T-helper 2 cell treated with Interferon-gamma antibody and Interleukin-4, amounts not matched to agents 5 μg/mL and 100 μg/mL, for 36 hours (primary cell): ENCODE data around the gene EPHA10.

ENCODE experiments used
- DNase-seq: peaks from one replicate; pipeline ENCODE4 v3.0.0; 2021; ENCODE audit warnings: low spot score
- H3K27ac Mint-ChIP-seq: one replicate; pipeline ENCODE4 v1.8.0; 2021; ENCODE audit warnings: mild to moderate bottlenecking, mixed read lengths
- H3K27me3 Mint-ChIP-seq: one replicate; pipeline ENCODE4 v1.8.0; 2021; ENCODE audit warnings: low read depth, mixed read lengths
- H3K36me3 Mint-ChIP-seq: one replicate; pipeline ENCODE4 v1.8.0; 2021; ENCODE audit warnings: low read depth, mixed read lengths
- H3K4me1 Mint-ChIP-seq: one replicate; pipeline ENCODE4 v1.8.0; 2021; ENCODE audit warnings: low read depth, mixed read lengths
- H3K4me3 Mint-ChIP-seq: one replicate; pipeline ENCODE4 v1.8.0; 2022; ENCODE audit warnings: mild to moderate bottlenecking, moderate library complexity, mixed read lengths
- H3K9me3 Mint-ChIP-seq: one replicate; pipeline ENCODE4 v1.8.0; 2021; ENCODE audit warnings: mixed read lengths

The EPHA10 gene

DNA sequence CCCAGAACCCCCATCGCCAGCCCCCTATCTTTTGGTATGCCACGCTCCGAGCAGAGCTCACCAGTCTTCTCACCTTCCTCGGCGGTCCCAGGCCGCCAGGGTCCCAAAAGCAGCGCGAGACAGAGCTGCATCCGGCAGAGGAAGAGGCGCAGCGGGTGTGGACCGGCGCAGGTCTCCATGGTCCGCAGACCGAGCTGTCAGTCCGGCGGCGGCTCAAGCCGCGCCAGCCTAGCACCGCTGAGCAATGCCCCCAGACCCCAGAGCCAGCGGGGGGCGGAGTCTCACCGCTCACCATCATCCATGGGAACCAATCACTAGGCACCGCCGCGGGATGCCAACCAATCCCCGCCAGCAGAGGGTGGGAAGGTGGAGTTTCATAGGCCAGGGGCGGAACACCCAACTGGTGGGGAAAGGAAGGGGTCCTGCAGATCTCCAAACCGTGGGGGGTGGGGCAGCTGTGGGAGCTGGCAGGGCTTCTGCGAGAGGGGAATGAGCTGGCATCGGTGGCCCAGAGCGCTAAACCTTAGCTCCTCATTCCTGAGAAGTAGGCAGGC is at the start of gene EPHA10:
Gene EPHA10, minus strand, starts transcription at position 233 of the 554 bp plus-strand sequence. Its CDS starts 54 bp downstream, at position 179.
- Mint-ChIP-seq H3K9me3 (no peaks in the 10 kb centered on the region), H3K27me3 (peaks cover 55% of the 10 kb centered on the region), H3K4me3 (no peak within 1 kb of the TSS), H3K27ac (no peak within 1 kb of the TSS), H3K4me1 (peaks cover 4% of the 10 kb centered on the region), H3K36me3 (no peaks in the 10 kb centered on the region)
- no peak for DNase-seq

- DNase-seq = no peak
Measured at GRCh38 chr1:37814252-37814651, 49.3 kb upstream of the EPHA10 start.

GRCh38 chr1:37813529-37814145 is 48.7 kb upstream of the EPHA10 start:
- no peak for DNase-seq
- no peak overlapping the region for H3K27ac Mint-ChIP-seq
- H3K4me3 Mint-ChIP-seq = no peak overlapping the region

More at GRCh38 chr1:37814252-37814651, 49.3 kb upstream of the EPHA10 start:
- no peak overlapping the region for H3K4me3 Mint-ChIP-seq
- peaks cover 18% of the 10 kb centered on the region for H3K36me3 Mint-ChIP-seq
- H3K9me3 Mint-ChIP-seq = no peaks in the 10 kb centered on the region
- H3K27ac Mint-ChIP-seq = no peak overlapping the region
- peaks cover 9% of the 10 kb centered on the region for H3K4me1 Mint-ChIP-seq
- no peaks in the 10 kb centered on the region for H3K27me3 Mint-ChIP-seq

GRCh38 chr1:37811027-37811655 is 46.2 kb upstream of the EPHA10 start:
- Mint-ChIP-seq H3K4me1 (peaks cover 21% of the 10 kb centered on the region), H3K27me3 (no peaks in the 10 kb centered on the region), H3K36me3 (peaks cover 20% of the 10 kb centered on the region), H3K9me3 (no peaks in the 10 kb centered on the region), H3K4me3 (no peak overlapping the region), H3K27ac (no peak overlapping the region)
- peak; percentile 60 for DNase-seq

More at GRCh38 chr1:37813529-37814145, 48.7 kb upstream of the EPHA10 start:
- peaks cover 14% of the 10 kb centered on the region for H3K4me1 Mint-ChIP-seq
- no peaks in the 10 kb centered on the region for H3K27me3 Mint-ChIP-seq
- H3K36me3 Mint-ChIP-seq = peaks cover 16% of the 10 kb centered on the region
- H3K9me3 Mint-ChIP-seq = no peaks in the 10 kb centered on the region

- H3K9me3 Mint-ChIP-seq = no peaks in the 10 kb centered on the region
- no peak overlapping the region for H3K27ac Mint-ChIP-seq
- no peaks in the 10 kb centered on the region for H3K27me3 Mint-ChIP-seq
- H3K4me3 Mint-ChIP-seq = no peak overlapping the region
- H3K36me3 Mint-ChIP-seq = peaks cover 27% of the 10 kb centered on the region
- peaks cover 22% of the 10 kb centered on the region for H3K4me1 Mint-ChIP-seq
- DNase-seq = no peak
Measured at GRCh38 chr1:37809942-37810341, 45.0 kb upstream of the EPHA10 start.

DNA sequence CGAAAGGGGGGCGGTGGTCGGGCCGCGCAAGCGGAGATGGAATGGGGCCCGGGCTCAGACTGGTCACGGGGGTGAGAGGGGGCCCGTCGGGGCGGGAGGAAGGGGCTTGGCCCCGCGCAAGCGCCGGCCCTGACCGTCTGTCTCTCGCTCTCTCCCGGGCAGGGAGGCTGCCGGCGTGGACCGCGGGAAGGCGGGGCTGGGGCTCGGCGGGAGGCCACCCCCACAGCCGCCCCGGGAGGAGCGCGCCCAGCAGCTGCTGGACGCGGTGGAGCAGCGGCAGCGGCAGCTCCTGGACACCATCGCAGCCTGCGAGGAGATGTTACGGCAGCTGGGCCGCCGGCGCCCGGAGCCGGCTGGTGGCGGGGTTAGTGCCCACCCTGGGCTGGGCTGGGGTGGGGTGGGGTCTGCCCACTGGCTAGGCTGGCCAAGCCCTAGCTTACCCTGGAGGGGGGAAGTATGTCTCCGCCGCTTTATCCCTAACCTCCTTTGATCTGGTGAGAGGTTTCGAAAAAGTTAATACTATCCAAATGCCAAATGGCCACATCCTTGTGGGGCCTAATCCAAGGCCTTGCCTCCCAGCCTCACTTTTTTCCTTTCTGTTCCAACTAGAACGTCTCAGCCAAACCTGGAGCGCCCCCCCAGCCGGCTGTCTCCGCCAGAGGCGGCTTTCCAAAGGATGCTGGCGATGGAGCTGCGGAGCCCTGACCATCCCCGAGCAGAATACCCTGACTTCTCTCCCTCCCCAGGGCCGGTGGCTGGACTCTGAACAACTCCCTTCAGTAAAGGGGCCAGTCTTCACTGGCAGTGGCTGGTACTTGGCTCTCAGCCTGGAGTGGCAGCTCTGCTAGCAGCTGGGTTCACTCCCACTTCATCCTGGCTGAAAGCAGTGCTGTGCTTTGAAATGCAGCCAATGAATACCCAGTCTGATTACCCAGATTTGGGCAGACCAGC is 43.7 kb upstream of the EPHA10 start:
- H3K27ac Mint-ChIP-seq = peak overlapping the region; percentile 97
- peak; percentile 61 for DNase-seq
- no peaks in the 10 kb centered on the region for H3K27me3 Mint-ChIP-seq
- peaks cover 22% of the 10 kb centered on the region for H3K4me1 Mint-ChIP-seq
- no peaks in the 10 kb centered on the region for H3K9me3 Mint-ChIP-seq
- peaks cover 34% of the 10 kb centered on the region for H3K36me3 Mint-ChIP-seq
- peak overlapping the region; percentile 94 for H3K4me3 Mint-ChIP-seq

DNA sequence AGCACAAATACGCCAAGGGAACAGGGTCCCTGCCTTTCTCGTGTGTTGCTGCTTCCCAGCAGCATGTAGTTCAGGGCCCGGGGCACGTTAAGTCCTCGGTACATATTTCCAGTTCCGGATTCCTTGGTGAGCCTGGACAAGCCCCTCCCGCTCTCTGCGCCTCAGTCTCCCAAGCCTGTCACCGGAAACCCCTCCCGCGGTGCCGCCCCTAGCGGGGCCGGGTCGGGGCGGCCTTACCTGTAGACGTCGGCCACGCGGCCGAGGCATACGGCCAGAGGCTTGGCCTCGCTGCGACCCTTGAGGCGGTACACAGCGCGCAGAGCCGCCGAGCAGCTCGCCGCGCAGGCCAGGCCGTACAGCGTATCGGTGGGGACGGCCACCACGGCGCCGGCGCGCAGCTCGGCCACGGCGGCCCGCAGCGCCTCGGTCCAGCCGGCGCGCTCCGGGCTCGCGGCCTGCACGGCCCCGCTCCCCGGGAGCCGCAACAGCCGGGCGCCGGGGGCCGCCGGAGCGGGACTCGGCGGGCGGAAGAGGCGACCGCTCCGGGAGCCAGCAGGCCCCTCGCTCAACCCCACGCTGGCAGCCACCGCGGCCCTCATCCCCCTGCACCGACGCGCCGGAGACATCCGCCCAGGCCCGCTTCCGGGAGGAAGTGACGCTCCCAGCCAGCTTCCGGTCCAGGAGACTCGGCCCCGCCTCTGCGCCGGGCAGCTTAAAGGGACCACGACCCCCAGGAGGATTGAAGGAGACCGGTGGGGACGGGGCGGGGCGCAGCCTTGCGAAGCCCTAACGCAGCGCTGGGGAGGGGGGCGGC is 42.8 kb upstream of the EPHA10 start, which contains the start of the genes C1orf122 and YRDC:
Gene C1orf122, plus strand, starts transcription at position 236 of the 814 bp plus-strand sequence. CDS start 615 bp downstream, outside the sequence.
Gene YRDC, minus strand, starts transcription at position 654 of the 814 bp plus-strand sequence. Its CDS starts 28 bp downstream, at position 626.
- Mint-ChIP-seq H3K4me1 (peaks cover 22% of the 10 kb centered on the region), H3K36me3 (peaks cover 39% of the 10 kb centered on the region)

GRCh38 chr1:37807220-37807554 is 42.3 kb upstream of the EPHA10 start:
- Mint-ChIP-seq H3K27ac (peak overlapping the region; percentile 75), H3K9me3 (no peaks in the 10 kb centered on the region), H3K4me1 (peaks cover 22% of the 10 kb centered on the region), H3K27me3 (no peaks in the 10 kb centered on the region), H3K36me3 (peaks cover 45% of the 10 kb centered on the region), H3K4me3 (peak overlapping the region; percentile 87)
- DNase-seq = no peak

More for the DNA sequence above, 42.8 kb upstream of the EPHA10 start, which contains the start of the genes C1orf122 and YRDC:
- no peaks in the 10 kb centered on the region for H3K9me3 Mint-ChIP-seq
- H3K27me3 Mint-ChIP-seq = no peaks in the 10 kb centered on the region
- peak; percentile 93 for DNase-seq
- H3K4me3 Mint-ChIP-seq = peak within 1 kb of the TSS; percentile 94
- peak within 1 kb of the TSS; percentile 97 for H3K27ac Mint-ChIP-seq

DNA sequence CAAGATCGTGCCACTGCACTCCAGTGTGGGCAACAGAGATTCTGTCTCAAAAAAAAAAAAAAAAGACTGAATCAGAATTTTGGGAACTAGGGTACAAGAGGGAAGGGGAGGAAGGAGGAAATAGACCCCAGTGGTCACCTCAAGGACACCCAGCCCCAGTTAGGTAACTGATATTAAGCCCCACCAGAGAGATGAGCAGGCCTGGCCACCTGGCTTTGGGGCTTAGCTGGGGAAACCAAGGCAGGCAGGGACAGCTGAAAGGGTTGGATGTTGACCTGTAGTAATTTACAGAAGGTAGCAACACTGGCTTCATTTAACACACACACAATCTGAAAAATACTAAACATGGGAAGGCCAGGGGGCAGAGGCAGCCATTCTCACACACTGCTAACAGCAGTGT is 37.5 kb upstream of the EPHA10 start:
- no peak for DNase-seq
- peaks cover 49% of the 10 kb centered on the region for H3K36me3 Mint-ChIP-seq
- no peaks in the 10 kb centered on the region for H3K27me3 Mint-ChIP-seq
- peaks cover 8% of the 10 kb centered on the region for H3K4me1 Mint-ChIP-seq
- H3K4me3 Mint-ChIP-seq = no peak overlapping the region
- H3K9me3 Mint-ChIP-seq = no peaks in the 10 kb centered on the region
- no peak overlapping the region for H3K27ac Mint-ChIP-seq

GRCh38 chr1:37797750-37798345 is 32.9 kb upstream of the EPHA10 start:
- Mint-ChIP-seq H3K27me3 (peaks cover 16% of the 10 kb centered on the region), H3K27ac (no peak overlapping the region), H3K36me3 (peaks cover 13% of the 10 kb centered on the region), H3K9me3 (no peaks in the 10 kb centered on the region), H3K4me1 (peaks cover 7% of the 10 kb centered on the region), H3K4me3 (no peak overlapping the region)
- no peak for DNase-seq

DNA sequence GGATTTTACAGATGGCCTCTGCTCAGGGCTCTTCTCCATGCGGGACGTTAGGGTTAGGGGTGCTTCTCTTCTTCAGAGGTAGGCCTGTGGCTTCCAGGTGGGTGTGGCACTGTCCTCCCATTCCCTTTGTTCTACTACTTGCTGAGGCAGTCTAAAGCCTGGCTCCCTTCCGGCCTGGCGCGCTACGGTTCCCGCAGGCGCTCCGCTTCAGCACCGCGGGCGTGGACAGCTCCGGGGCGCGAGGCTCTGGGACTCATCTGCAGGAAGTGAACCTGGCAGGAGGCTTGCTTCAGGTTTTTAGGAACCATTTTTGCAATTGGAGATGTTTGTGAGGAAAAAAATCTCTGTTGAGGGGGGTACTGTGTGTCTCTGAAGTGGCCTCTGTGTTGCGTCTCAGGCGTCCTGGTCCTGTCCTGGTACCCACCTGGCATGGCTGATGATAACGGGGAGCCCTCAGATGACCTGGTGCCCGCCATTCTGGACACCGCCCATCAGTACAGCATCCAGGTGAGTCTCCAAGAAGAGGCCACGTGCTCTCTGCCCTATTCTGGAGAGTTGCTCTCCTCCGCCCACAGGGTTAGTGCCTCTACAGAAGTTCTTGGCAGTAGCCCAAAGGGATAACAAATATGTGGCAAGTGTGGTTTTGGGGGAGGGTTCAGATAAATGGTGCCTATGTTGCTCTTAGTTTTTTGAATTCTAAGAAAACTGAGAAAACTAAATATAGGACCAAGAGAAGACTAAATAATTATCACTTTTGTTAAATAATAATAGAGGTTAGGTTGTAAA is 30.6 kb upstream of the EPHA10 start:
- Mint-ChIP-seq H3K27ac (no peak overlapping the region), H3K36me3 (peaks cover 2% of the 10 kb centered on the region), H3K4me3 (peak overlapping the region; percentile 64), H3K27me3 (peaks cover 36% of the 10 kb centered on the region), H3K9me3 (no peaks in the 10 kb centered on the region), H3K4me1 (peaks cover 7% of the 10 kb centered on the region)
- DNase-seq = peak; percentile 44
